ENCODE results near the gene TMEM229A.
A peak's percentile ranks its signal among the peaks of the same experiment; 100 is the strongest.
"Not testable (repeated sequence)": the region's sequence is repeated elsewhere in the genome, so short reads cannot be mapped to it uniquely, and the experiment has no call there.

Gene TMEM229A

DNA sequence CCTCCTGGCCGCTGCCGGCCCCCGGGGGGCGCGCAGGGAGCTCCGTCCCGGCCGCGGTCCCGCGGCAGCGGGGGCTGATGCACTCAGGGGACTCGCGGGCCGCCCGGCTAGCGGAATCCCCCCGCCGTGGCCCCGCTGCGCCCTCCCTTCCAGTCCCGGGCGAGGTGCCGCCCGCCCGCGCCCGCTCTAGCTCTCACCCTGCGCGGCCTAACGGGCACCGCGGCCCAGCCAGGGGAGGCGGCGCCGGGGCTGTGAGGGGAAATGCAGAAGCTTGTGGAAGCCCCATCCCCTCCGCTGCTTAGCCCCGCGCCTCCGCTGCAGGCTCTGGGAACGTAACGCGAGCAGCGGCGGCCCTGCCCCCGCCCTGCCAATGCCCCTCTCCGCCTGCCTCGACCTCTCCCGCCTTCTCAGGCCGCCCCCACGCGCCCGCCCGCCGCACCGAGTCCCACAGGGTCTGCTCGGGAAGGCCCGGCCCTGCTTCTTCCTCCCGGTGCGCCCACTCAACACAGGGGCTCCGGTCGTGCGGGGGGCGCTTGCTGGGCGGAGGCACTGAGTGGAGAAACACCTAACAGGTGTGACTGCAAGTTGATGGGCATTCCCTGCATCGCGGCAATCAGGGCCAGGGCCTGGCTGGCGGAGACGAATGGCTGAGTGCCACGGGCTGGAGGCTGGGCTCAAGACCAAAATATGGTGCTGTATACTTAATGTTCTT lies 384 bp upstream of the TMEM229A start:
- DNase-seq = peak in 54 of 56 donors; percentile 39 to 91 (median 76)

DNA sequence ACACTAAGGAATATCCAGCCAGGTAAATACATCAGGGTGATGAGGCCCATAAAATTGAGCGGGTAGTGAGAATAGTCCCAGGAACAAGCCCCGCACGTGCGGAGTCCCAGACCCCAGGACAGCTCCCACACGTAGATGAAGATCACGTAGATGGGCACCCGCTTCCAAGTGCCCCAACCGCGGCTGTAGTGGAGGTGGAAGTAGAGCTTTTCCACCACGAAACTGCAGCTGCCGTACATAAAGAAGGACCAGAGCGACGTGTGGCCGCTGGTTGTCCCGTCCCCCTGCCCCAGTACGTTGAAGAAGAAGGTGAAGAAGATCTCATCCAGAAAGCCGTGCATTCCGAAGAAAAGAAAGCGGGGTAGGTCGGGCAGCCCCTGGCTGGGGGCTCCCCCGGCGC lies 948 bp downstream of the TMEM229A start:
- DNase-seq = peak in 20 of 56 donors; percentile 3 to 61 (median 38)

DNA sequence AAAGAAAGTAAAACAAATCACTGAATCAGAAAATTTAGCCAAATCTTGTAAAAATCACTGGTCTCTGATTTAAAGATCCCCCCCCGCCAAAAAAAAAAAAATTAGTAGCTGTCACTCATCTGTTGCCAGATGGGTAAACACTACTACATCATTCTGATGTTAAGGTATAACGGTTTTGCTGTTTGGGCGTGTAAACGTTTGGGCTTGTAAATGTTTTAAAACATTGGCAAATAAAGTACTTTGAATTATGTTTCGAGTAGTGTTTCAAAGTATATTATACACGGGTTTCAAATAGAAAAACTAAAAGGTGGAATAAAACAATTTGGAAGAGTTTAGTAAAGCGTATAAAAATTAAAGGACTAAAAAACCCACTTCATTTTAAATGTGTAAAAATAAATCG lies 1.5 kb downstream of the TMEM229A start:
- no peak for DNase-seq

- no peak for DNase-seq
Measured at GRCh38 chr7:124030964-124031363, 1.9 kb downstream of the TMEM229A start.

GRCh38 chr7:124029396-124030188 lies 3.3 kb downstream of the TMEM229A start:
- DNase-seq = no peak

DNA sequence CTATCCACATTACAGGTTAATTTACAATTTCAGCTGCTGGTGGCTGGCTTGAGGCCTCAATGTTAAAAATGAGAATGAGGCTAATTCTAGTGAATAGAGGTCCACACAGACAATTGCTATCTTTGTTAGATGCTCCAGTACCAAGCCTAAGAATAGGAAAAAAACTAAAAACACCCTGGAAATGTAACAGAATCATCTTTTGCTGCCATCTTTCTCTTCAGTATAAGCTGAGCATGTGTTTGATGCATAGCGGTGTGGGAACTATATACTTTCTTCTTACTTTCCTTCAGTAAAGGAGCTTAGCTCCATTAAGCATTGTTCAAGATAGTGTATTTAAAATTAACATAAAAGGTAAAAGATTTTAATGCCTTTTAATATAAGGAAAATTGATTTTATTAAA lies 5.6 kb downstream of the TMEM229A start:
- no peak for DNase-seq

DNA sequence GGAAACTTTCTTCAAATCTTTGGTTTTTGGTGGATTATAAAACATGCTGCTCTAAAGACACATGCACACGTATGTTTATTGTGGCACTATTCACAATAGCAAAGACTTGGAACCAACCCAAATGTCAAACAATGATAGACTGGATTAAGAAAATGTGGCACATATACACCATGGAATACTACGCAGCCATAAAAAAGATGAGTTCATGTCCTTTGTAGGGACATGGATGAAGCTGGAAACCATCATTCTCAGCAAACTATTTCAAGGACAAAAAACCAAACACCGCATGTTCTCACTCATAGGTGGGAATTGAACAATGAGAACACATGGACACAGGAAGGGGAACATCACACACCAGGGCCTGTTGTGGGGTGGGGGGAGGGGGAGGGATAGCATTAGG lies 8.5 kb downstream of the TMEM229A start:
- DNase-seq = not testable (repeated sequence)

GRCh38 chr7:124022551-124022950 lies 10.3 kb downstream of the TMEM229A start:
- DNase-seq = no peak

DNA sequence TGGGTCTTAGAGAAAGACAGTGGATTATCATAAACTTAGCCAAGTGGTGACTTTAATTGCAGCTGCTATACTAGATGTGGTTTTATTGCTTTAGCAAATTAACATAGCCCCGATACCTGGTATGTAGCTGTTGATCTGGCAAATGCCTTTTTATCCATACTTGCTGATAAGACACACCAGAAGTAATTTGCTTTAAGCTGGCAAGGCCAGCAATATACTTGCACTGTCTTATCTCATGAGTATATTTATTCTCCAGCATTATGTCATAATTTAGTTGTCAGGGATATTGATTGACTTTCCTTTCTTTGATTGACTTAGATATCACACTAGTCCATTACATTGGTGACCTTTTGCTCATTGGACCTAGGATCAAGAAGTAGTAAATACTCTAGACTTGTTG lies 12.8 kb downstream of the TMEM229A start:
- no peak for DNase-seq

GRCh38 chr7:124013306-124013705 lies 19.6 kb downstream of the TMEM229A start:
- DNase-seq = no peak

- no peak for DNase-seq
Measured at GRCh38 chr7:124012864-124013263, 20.0 kb downstream of the TMEM229A start.

- DNase-seq = no peak
Measured at GRCh38 chr7:124009321-124009720, 23.5 kb downstream of the TMEM229A start.

DNA sequence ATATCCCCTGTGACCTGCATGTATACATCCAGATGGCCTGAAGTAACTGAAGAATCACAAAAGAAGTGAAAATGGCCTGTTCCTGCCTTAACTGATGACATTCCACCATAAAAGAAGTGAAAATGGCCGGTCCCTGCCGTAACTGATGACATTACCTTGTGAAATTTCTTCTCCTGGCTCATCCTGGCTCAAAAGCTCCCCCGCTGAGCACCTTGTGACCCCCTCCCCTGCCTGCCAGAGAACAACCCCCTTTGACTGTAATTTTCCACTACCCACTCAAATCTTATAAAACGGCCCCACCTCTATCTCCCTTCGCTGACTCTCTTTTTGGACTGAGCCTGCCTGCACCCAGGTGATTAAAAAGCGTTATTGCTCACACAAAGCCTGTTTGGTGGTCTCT lies 24.6 kb downstream of the TMEM229A start:
- DNase-seq = not testable (repeated sequence)

GRCh38 chr7:123999703-124000102 lies 33.2 kb downstream of the TMEM229A start:
- DNase-seq = no peak

- DNase-seq = no peak
Measured at GRCh38 chr7:123998921-123999320, 33.9 kb downstream of the TMEM229A start.

- DNase-seq = no peak
Measured at GRCh38 chr7:123996327-123996625, 36.6 kb downstream of the TMEM229A start.

- no peak for DNase-seq
Measured at GRCh38 chr7:123995617-123996326, 37.1 kb downstream of the TMEM229A start.

- DNase-seq = peak in 9 of 56 donors; percentile 1 to 30 (median 8)
Measured at GRCh38 chr7:123994449-123994848, 38.4 kb downstream of the TMEM229A start.

GRCh38 chr7:123993996-123994395 lies 38.9 kb downstream of the TMEM229A start:
- DNase-seq = no peak

GRCh38 chr7:123992913-123993518 lies 39.9 kb downstream of the TMEM229A start:
- DNase-seq = no peak

- no peak for DNase-seq
Measured at GRCh38 chr7:123987445-123987844, 45.4 kb downstream of the TMEM229A start.

Data from amygdala (tissue), 56 donors.